Right ventricle myocardium inferior (tissue), 1 donor: ENCODE data around the gene CCDC18. TPM values are rescaled to one million over a fixed set of nuclear protein-coding genes. Genes with fewer than 3 reads are reported as not detected.
"Not testable (repeated sequence)": the region's sequence is repeated elsewhere in the genome, so short reads cannot be mapped to it uniquely, and the experiment has no call there.

Source experiments
- ATAC-seq: fragments of 200-7000 bp; cut with Tn5 transposase; one replicate; pipeline ENCODE4 v1.9.1; 2020; ENCODE audit warnings: mild to moderate bottlenecking, moderate library complexity
- DNase-seq: peaks from one replicate; pipeline ENCODE4 v3.0.0; 2021; ENCODE audit errors: missing footprints
- intact Hi-C: fragments of 100-400 bp; cut with DNase I; formaldehyde crosslinking; loops from one replicate; pipeline ENCODE4 v1.11.0; 2022
- total RNA-seq: library from RNA; stranded (reverse); fragmentation: NEBNext Ultra II Directional; extraction: Animal tissue kit (Norgen Biotek cat#: 25700); gene quantifications from one replicate; pipeline ENCODE4 v1.2.1, GENCODE V29; 2021
- donor health status: DM: no; HTN: yes; CAD: no; lungs with severe emphysema.

The CCDC18 gene
- total RNA-seq, 1 donor from 2014 or later: 3.9 TPM

- intact Hi-C loops: no loop called here
- DNase-seq: no peak
- ATAC-seq: no peak
Observed at GRCh38 chr1:93167006-93167405, 13.5 kb upstream of the CCDC18 start.

GRCh38 chr1:93170141-93170678, 10.3 kb upstream of the CCDC18 start:
- ATAC-seq, intact Hi-C loops, DNase-seq: not testable (repeated sequence)

GRCh38 chr1:93171549-93172034, 8.9 kb upstream of the CCDC18 start:
- intact Hi-C loops: no loop called here
- ATAC-seq: no peak
- no peak for DNase-seq

DNA sequence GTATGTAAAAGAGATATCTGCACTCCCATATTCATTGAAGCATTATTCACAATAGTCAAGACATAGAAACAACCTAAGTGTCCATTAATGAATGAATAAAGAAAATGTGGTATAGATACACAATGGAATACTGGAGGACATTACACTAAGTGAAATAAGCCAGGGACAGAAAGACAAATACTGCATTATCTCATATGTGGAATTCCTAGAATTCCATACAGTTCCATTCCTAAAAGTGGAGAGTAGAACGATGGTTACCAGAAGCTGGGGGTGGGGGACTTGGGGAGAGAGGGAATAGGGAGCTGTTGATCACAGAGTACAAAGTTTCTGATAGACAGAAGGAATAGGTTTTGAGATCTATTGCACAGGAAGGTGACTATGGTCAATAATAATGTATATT, 7.7 kb upstream of the CCDC18 start:
- no peak for DNase-seq
- intact Hi-C loops: no loop called here
- no peak for ATAC-seq

- ATAC-seq, DNase-seq, intact Hi-C loops: not testable (repeated sequence)
Observed at GRCh38 chr1:93174638-93175037, 5.9 kb upstream of the CCDC18 start.

- intact Hi-C loops: no loop called here
- DNase-seq (no peak), ATAC-seq (no peak)
Observed at GRCh38 chr1:93177991-93178390, 2.5 kb upstream of the CCDC18 start.

DNA sequence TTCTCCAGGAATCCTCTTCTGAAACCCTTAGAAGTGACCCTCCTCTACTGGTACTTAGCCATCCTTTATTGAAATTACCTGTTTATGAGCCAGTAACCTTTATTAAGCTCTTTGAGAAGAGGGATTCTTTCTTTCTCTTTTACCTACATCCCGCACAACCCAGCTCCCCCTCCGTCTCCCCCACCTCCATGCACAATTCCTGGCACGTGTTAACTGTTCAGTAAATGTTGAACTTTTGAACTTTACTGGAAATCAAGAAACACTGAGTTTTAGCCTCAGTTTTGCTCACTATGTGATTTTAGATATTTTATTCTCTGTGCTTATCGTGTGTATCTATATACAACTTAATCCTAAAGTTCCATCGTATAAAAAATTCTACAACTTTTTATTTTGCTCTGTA, 2.1 kb upstream of the CCDC18 start:
- no peak for ATAC-seq
- DNase-seq: no peak
- intact Hi-C loops: no loop called here

DNA sequence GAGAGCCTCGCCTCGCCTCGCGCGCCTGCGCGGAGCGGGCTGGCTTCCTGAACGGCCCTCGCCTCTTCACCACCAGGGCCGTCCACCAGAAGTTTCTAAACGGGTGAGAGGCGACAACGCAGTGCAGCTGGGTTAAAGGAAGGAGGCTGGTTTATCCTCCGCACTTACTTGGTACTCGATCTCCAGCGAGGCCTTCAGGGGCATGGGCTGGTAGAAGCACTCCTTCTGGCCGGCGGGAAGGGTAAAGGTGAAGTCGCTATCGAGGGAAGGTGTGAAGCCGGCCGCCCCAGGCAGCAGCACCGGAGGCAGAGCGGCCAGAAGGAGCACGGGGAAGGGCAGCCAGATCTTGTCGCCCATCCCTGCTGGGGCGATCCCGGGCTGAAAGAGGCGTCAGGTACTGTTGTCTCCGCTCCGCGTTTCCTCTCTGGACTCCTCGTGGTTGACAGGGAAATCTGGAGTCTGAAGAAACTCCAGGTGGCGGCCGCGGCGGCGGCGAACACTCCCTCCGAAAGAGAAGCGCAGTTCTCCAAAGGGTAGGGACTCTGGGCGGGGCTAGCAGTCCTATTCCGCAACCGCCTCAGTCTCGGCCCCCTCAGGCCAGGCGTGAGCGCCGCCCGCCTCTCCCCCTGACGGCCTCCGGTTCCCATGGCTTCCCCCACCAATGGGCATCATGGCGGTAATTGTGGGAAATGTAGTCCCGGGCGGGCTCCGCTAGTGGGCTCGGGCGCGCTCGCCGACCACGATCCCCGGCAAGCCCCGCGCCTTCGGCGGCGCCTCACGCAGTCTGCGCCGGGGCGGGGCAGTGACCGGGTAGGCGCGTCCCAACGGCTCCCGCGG, 420 bp upstream of the CCDC18 start, which contains the start of gene TMED5:
Gene TMED5 (minus strand): TSS at position 528 of the 837 bp plus-strand sequence. CDS start 171 bp downstream, at position 357.
- intact Hi-C loops: loop anchor here (1.0 kb wide), 1 partner anchor 101 kb away; the partner anchor contains the start of gene MTF2
- ATAC-seq: peak; percentile 99

GRCh38 chr1:93186667-93187066, 6.1 kb downstream of the CCDC18 start:
- DNase-seq: no peak
- intact Hi-C loops: no loop called here

More for the DNA sequence above, 420 bp upstream of the CCDC18 start, which contains the start of gene TMED5:
- peak; percentile 98 for DNase-seq

DNA sequence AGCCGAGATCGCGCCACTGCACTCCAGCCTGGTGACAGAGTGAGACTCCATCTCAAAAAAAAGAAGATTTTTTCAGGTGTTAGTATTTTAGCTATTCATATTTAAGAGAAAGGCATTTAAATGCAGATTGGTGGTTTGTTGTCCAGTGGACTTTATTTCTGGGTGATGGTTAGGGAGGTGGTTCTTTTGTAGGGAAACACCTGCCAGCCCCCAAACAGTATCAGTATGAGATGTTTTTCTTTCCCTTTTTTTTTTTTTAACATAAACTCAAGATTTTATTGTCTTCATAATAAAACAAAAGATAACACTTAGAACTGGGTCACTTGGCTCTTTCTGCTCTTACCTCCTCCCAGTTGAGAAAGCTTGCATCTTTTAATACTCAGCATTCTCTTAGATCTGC, 9.9 kb downstream of the CCDC18 start:
- intact Hi-C loops: no loop called here
- DNase-seq: no peak

More at GRCh38 chr1:93186667-93187066, 6.1 kb downstream of the CCDC18 start:
- ATAC-seq: no peak

DNA sequence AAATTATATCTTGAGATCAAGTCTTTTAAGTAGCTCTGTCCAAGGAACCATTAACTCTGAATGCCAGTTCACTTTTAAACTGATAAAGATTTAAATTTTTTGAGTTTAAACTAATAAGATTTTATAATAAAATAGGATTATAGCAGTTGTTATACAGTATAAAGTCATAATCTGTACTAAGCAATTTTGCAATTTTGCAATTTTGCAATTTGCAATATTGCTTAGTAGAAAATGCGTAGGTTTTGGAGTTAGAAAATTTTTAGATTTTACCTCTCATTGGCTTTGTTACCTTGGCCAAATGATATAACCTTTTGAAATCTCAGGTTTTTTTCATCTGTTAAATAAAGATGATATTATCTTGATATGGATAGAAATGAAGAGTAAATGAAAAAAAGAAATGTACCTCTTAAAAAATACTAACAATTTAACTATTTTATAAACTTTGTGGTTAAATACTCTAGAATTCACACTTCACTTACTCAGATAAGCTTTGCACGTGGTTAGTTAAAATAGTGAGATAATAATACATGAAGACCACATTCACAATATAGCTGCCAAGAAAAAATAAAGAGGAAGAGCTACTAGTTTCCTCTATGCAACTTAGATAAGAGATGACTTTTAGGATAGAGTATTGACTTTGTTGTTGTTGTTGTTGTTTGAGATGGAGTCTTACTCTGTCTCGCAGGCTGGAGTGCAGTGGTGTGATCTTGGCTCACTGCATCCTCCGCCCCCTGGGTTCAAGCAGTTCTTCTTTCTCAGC, 13.9 kb downstream of the CCDC18 start:
- DNase-seq (no peak), ATAC-seq (no peak)
- intact Hi-C loops: no loop called here

More for the DNA sequence above, 9.9 kb downstream of the CCDC18 start:
- ATAC-seq: no peak

DNA sequence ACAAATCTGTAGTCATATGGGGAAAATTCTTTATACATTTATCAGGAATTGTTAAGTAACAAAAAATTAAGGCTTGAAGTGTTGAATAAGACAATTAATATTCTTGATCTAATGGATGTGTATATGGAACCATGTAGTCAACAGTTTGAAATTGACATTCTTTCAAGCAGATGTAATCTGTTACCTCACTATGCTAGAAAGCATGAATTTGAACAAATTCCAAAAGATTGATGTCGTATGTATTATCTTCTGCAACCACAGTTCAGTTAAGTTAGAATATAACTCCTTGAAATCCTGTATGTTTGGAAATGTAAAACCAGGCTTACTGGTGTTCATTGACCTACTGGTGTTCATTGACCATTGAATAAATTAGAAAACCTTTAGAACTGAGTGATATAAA, 16.1 kb downstream of the CCDC18 start:
- intact Hi-C loops: no loop called here
- no peak for ATAC-seq
- no peak for DNase-seq

DNA sequence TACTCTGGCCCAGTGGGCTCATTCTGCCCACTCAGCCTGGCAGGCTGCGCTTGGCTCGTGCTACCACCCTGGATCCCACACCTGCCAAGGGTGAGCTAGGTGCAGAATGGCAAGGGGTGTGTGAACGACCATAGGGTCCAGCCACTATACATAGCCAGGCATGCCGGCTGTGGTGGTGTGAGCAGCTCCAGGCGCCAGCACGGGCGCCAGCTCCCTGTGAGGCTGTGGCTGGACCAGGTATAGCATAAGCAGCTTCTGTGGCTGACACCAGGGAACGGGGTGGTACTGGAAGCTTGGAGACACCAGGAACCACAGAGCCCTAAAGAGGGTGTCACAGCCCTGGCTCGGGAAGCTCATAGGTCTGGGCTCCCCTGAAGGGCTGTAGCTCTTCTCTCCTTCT, 18.6 kb downstream of the CCDC18 start:
- intact Hi-C loops: no loop called here
- DNase-seq: no peak
- ATAC-seq: no peak

DNA sequence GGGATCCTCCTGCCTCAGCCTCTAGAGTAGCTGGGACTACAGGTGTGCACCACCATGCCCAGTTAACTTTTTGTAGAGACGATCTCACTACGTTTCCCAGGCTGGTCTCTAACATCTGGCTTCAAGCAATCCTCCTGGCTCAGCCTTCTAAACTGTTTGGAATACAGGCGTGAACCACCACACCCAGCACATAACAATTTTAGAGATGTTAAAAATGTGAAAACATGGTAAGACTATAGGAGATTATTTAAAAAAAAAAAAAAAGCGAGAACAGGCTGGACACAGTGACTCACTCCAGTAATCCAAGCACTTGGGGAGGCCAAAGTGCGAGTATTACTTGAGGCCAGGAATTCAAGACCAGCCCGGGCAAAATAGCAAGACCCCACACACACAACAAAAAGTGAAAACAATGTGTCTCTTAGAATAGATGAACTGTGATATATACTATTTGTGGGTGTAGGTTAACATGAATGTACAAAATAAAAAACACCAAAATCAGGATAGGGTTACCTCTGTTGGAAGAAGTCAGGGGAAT, 19.6 kb downstream of the CCDC18 start:
- DNase-seq (no peak), ATAC-seq (no peak)
- intact Hi-C loops: no loop called here

DNA sequence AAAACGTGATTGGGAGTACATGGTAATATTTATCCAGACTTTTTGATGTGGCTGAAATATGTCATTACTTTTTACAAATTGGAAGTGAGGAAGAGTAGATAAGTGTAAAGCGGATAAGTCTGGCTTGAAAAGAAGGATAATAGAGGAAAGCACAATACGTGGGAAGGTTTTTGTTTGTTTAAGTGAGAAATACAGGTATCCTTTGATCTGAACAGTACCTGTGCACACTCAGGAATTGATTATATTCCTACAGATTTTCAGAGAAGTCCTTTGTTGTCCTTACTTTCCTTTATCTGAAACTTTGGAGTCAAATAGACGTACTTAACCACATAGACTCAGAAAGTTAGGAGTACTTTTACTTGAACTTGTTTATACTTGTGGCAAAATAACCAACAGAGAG, 20.2 kb downstream of the CCDC18 start:
- ATAC-seq (no peak), DNase-seq (no peak)
- intact Hi-C loops: no loop called here

- DNase-seq (no peak), ATAC-seq (no peak)
- intact Hi-C loops: no loop called here
Observed at GRCh38 chr1:93205892-93206566, 25.5 kb downstream of the CCDC18 start.

GRCh38 chr1:93206567-93206954, 26.0 kb downstream of the CCDC18 start:
- intact Hi-C loops: no loop called here
- DNase-seq (no peak), ATAC-seq (no peak)

DNA sequence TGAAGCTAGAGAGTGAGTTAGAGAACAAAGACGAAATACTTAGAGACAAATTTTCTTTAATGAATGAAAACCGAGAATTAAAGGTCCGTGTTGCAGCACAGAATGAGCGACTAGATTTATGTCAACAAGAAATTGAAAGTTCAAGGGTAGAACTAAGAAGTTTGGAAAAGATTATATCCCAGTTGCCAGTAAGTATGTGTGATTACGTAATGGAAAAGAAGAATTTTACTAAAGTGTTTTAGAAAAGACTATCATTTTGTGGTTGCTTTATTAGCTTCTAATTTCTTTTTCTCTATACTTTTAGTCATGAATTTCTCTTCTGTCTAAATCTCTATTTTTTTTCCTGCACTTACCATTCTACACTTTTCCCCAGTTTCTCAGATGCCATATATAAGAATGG, 26.7 kb downstream of the CCDC18 start:
- intact Hi-C loops: no loop called here
- DNase-seq (no peak), ATAC-seq (no peak)

- no peak for DNase-seq
- intact Hi-C loops: no loop called here
- ATAC-seq: no peak
Observed at GRCh38 chr1:93215322-93215721, 34.8 kb downstream of the CCDC18 start.
